HG02943 (cell line): Measurements from ENCODE around the gene TPD52L1.

Experiments used
- ATAC-seq: cut with Tn5 transposase; IDR thresholded peaks from one replicate; pipeline ENCODE4 v1.9.1; 2021; ENCODE audit warnings: mild to moderate bottlenecking, low read depth, moderate library complexity; ENCODE audit not compliant: unreplicated experiment

TPD52L1 gene

DNA sequence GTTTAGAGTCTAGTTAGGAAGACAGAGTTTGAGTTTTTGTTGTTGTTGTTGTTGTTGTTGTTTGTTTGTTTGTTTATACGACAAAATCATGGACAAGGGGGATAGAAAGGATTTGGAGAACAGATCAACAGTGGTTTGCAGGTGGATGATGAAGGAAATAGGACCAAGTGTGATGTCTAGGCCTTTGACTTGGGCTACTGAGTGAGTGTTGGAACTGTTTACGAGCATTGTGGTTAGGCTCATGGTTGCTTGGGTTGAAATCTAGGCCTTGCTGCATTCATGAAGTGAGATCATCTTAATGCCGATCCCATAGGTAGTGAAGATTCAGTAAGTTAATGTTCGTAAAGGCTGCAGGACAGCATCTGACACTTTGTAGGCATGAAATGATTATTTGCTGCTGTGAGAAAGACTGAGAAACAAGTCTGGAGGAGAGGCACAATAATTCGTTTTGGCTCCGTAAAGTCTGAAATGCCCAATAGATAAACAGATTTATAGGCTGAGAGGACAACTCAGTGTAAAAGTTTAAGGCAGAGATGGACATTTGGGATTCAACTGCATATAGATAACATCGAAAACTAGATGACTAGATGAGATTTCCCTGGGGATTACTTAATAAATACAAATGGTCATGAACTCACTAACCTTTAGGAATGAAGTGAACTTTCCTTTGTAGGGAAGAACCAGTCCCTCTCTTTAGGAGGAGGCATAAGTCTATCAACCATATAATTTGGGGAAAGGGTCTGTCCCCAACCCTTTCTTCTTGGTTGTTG lies 78.2 kb downstream of the TPD52L1 start:
- no peak for ATAC-seq

DNA sequence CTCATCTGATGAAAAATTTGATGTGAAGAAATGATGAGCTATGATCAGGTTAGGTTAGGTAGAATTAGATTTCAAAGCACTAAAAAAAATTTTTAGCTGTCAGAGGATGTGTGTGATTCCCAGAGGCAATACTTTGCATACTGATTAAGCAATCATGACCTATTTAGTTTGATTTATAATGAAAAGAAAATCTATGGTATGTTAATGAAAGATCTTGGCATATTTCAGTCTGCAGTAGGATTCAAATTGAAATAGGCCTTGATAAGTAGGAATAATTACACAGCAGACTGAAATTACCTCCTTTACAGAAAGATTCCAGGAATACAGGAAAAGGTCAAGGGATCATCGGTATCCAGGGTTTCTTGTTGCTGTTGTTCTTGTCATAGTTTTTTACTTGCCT lies 78.9 kb downstream of the TPD52L1 start:
- no peak for ATAC-seq

DNA sequence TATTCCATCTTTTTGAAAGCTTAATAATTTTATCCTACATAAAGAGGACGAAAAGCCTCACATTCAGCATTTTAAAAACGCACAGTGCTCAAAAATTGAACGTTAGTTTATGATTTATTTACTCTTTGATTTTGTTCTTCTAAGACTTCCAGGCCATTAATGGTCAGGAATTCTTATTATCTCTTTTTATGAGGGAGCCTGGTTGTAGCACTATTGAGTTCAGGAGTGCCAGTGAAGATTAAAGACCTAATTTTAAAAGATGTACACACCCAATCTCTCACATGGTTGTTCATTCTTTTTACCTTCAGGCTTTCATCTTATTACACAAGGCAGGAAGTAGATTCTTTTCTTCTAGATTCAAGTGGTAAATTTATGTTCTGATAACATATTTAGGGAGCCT lies 79.6 kb downstream of the TPD52L1 start:
- ATAC-seq: no peak

DNA sequence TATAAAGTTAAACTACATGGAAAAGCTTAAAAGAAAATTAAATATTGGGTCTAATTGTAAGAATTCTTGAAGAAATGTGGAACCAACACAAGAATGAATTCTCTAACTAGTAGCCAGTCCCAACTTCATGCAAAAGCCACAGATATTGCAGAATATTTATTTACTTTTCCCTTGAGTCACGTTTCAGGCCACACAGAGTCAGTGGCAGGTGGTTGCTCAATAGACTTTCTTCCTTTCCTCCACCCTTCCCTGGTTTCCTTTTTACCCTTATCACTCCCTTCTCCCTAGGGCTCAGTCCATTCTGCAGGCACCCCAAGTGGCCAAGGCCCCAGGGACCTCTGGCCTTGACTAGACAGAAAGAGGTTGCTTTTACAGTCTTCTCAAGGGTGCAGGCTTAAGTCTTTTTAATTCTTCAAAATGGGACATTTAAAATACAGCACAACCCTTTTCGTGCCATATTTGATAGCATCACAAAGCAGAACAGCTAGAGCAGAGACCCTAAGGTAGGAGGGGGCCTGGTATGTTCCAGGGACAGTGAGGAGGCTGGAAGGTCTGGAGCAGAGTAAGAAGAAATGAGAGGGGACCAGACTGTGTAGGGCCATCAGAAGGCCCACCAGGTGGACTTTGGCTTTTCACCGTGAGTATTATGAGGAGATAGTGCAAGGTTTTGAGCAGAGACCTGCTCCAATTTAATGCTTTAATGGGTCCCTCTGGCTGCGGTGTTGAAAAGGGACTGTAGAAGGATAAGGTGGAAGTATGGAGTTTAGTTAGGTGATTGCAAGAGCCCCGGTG lies 83.2 kb downstream of the TPD52L1 start:
- ATAC-seq: no peak

DNA sequence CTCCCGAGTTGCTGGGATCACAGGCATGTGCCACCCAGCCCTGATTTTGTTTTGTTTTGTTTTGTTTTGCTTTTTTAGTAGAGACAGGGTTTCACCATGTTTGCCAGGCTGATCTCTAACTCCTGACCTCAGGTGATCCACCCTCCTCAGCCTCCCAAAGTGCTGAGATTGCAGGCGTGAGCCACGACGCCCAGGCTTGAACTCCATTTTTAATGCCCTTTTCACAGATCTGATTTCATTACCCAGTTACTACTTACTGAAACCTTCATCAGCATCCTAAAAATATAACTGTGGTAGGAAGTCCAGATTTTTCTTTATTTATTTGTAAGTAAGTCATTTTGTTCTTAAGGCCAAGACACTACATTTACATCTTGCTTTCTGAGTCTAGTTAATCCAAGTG lies 84.2 kb downstream of the TPD52L1 start:
- no peak for ATAC-seq

DNA sequence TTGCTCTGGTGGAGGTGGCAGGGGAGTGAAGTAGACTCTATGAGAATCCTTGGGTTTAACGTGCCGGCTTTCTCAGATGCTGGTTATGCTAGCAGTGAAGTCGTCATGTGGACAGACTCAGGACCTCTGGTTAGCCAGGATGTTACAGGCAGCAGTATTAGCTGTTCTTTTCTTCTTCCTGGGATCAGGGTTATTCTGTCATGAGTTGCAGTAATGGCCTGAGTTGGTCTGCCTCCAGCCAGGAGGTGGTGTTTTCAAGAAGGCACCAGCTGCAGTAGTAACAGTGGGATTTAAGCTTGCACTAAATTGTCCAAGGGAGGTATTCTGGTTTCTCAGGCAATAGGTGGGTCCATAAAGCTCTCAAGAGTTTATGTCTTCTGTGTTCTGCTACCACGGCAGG lies 91.5 kb downstream of the TPD52L1 start:
- ATAC-seq: no peak

DNA sequence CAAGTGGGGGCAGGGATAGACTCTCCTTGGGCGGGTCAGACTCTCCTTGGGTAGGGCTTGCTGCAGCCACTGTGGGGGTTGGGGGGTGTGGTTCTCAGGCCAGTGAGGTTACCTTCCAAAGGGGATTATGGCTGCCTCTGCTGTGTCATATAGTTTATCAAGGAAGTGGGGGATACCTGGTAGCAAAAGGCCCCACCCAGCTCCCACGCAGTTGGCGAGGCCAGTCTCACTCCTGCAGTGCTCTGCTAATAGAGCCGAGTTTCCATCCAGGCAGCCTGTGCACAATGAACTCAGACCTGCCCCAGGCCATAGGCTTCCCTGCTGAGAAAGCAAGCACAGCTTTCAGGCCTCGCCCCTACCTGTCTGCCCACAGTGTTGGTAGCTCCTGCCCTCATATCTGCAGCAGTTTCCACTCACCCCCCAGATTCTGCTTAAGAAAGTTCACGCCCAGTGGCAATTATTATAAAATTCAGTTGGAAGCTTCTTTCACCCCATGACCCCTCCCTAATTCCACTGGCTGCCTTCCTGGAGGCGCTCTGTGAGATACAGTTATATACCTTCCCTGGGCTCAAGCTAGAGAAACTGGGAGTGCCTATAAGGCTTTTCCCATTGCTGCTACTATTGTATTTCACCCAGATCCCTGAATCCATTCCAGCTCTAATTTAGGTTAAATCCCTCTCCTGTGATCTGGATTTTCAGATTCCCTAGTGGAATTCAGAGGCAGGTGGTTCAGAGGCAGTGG lies 92.1 kb downstream of the TPD52L1 start:
- ATAC-seq: no peak

DNA sequence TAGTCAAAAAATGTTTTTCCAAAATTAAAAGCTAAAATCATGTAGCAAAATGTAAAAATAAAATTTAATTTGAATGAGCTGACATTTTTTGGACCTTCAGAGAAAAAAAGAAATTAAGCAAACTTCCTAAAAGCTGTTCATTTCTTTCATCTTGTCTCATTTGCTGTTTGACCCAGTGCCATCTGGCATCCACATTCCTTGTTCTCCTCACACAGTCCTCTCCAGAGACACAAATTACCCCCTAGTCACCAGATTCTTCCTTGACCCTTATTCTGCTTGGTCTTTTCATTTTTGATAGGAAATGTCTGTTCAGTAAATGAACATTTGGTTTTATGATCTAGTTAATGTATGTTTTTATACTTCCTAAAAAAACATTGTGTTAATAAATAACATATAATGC lies 93.0 kb downstream of the TPD52L1 start:
- ATAC-seq: no peak

DNA sequence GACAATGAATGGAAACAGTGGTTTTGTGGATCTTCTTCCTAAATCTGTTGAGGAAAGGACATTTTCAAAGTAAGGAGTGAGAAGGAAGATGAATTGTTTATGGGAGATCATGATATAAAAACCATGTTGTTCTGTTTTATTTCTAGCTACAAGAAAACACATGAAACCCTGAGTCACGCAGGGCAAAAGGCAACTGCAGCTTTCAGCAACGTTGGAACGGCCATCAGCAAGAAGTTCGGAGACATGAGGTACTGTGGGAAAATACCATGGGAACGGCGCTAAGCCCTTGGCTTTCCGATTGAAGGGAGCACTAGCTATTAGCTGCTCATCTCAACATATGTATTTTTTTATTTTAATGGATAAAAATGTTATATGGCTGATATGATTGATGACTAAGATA lies 94.6 kb downstream of the TPD52L1 start:
- ATAC-seq: no peak

DNA sequence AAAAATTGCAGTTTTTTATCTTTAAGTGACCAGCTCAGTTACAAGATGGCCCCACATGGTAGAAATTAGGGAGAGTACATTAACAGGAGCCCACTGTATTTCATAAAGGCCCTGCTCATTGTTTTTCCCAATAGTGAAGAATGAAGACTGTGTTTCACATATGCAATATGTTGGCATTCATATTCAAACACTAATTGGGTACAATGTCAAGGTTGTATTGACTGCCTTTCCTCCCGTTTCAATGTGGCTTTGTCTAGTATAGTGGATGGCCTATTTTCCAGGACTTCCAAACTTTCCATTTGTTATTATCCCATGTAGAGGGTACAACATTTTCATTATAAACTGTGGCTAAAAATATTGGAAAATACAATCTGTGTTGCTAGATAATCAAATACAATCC lies 96.9 kb downstream of the TPD52L1 start:
- no peak for ATAC-seq

DNA sequence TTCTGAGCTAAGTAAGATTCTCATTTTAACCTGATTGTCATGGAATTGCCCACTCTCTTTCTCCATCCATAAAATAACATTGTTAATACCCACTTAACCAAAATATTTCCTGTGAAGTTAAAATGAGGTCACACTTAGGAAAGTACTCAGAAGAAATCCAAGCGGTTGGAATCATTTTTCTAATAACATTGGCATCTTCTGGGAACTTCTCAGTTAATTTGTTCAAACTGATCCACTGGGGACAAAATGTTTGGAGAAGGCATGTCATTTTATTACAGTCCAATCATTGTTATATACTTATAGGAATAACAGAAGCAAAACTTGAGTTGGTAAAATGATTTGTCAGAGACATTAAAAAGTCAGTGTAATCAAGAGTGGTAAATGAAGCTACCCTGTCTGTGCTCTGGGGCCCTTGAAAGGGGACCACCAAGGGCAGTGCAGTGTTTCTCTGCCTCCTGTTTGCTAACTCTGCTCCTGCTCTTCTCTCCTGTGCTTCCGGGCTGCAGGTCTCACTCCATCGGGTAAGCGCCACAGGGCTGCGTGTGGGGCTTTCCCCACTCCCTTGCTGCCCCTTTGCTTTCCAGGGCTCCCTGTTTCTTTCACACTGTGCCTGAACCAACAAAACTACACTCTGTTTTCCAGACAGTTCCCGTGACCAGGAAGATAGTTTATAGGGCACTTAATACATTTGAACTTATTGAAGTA lies 98.1 kb downstream of the TPD52L1 start:
- no peak for ATAC-seq

DNA sequence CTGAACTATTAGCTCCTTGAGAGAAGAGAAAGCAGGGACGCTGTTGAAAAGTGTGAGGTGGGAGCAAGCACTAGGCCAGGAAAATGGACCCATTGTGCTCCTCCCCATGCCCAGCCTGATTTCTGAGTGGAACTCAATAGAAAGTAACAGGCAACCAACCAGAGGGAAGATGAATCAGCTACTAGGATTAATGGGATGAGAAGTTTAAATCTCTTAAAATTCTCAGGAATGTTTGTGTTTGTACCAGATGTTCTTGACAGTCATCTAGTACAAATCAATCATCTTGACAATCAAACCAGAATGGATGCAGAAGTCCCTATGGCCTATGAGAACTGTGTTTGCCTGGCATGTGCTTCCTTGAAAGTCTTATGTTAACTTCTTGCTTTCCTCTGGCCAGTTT lies 99.3 kb downstream of the TPD52L1 start:
- no peak for ATAC-seq

DNA sequence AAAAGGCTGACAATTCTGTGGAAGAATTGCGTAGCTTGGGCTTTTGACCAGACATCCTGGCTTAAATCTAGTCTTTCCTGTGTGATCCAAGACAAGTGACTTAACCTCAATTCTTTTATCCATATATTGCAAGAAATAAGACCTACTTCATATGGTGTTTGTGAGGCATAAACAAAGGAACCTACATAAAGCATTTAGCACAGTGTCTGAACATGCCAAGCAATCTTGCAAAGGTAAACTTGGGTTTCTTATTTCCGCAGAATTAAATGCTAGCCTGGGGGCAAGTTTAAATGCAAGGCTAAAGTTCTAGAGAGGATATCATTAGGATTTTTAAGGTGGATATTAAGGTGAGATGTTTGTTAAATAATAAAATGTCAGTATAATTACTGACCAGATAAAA lies 100.3 kb downstream of the TPD52L1 start:
- ATAC-seq: no peak

DNA sequence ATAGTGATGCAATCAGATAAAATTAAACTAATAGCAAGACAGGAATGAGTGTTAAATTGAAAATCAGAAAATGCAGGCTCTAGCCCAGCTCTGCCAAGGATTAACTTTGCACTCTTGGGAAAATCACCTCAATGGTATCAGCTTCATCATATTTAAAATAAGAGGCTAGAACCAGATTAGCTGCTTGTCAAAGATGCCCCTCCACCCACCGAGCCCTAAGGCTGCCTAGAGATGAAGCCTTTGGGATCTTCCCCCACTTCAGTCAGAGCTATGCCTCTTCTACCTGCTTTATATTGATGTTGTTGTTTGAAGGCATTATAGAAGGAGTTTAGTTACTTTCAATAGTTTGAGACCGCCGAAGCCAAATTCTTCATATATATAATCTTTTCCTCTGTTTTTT lies 100.7 kb downstream of the TPD52L1 start:
- no peak for ATAC-seq

DNA sequence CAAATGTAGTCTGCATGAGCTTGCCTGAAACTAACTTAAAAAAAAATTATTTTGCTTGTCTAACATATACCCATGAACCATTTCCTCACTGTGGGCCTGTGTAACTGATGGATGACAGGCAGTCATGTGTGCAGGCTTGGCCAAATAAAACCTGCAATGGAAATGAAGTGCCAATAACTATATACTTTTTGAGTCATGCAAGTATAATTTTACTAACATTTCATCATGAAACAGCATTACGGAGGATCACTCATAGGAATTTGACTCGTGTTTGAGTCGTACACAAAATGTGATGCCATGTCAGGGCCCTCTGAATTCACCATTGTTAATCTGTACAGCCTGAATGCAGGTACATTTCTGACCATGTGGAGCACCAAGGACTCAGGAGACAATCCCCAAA lies 101.6 kb downstream of the TPD52L1 start:
- ATAC-seq: no peak

DNA sequence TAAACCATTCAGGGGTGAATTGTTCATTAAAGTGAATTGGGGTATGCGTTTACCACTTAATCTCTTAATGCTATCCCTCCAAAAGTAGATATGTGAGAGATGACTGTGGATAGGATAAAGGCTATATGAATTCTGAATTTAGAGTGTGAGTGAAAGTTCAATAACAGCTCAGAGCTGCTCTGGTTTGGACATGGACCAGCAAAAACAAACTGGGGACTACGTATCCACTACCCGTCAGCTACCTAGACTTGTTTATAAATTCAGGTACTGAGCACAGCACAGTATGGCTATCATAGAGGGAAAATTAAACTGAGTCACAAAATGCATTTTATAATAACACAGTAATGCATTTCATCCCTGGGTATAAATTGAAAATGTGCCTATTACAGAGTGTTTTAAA lies 103.8 kb downstream of the TPD52L1 start:
- ATAC-seq: no peak

DNA sequence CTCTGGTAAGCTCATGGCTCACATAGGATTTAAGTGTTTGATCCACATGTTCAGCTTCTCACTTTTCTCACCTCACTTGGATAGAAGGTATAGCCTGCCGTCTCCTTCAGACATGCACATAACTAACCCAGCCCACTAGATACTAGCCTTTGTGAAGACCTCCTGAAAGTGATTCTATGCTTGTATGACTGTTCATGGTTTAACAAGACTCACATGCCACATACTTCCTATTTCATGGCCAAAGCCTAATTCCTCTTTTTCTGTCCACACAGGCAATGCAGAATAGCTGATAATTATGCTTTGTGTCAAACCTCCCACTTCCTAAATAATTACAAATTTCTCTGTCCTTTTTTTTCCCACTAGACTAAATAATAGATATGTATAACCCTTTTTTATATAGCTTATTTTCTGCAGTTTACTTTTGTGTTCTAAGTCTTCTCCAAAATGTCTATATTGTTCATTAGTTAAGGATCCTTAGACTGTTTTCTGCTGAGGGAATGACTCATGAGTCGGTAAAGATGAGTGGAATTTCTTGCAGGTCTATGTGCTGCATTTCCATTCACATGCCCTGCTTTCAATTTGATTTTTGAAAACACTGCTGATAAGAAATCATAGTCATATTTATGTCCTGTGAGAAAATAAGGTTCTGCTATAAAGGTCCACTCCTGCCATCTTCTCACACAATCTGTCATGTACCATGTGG lies 105.2 kb downstream of the TPD52L1 start:
- no peak for ATAC-seq

DNA sequence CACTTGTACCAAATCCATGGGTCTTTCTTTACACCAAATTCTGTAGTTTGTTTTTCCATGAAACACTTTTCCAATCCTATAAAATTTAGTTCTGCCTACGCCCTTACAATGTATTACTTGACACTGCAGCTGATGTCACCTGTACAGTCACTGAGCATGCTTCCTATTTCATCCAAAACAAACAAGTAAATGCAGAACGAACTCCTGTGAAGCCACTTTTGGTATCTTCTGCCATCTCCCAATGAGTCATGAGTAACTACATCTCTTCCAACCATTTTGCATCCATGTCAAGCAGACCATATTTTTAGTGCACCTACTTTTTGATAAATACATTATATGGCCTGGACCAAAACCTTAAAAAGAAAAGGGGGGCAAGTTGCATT lies 105.8 kb downstream of the TPD52L1 start:
- no peak for ATAC-seq

DNA sequence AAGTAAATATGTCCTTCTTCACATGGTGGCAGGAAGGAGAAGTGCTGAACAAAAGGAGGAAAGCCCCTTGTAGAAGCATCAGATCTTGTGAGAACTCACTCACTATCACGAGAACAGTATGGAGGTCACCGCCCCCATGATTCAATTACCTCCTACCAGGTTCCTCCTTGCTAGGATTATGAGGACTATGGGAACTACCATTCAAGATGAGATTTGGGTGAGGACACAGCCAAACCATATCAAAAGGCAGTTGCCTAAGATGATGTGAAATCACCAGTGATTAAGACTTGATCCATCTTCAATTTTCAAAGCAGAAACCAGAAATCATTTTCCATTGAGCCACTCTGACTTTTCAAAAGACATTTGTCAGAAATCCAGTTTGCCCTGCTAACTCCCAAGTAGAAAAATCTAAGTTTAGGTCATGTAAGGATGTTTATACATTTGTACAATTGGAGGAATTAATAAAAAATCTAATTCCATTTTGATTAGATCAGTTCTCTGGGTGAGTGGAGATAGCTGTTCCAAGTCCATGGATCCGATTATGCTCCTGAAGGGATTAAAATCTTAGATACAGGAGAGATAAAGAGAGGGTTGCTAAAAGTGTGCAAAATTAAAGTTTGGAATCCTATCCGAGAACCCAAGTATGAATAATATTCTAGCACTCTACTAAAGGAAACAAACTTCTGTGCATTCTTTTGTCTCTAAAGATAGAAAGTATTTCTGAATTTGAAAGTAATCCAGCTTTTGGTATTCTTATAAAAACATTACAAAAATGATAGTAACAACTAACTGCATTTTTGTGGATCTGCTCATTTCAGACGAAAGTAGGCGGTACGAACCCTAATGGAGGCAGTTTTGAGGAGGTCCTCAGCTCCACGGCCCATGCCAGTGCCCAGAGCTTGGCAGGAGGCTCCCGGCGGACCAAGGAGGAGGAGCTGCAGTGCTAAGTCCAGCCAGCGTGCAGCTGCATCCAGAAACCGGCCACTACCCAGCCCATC lies 108.7 kb downstream of the TPD52L1 start:
- ATAC-seq: no peak
